HepG2 (cell line): Measurements from ENCODE around the gene PRXL2B. TPM values are rescaled to one million over a fixed set of nuclear protein-coding genes. Genes with fewer than 3 reads are reported as not detected.

ENCODE experiments used
- ATAC-seq: fragments of 200-7000 bp; cut with Tn5 transposase; 3 replicates; pipeline ENCODE4 v1.9.1; 2020; ENCODE audit warnings: mild to moderate bottlenecking, moderate library complexity
- BruUV-seq: library from RNA; stranded (reverse); fragments of 400-500 nt; replicated peaks from 2 replicates; lab custom pipeline; 2021; lab: Mats Ljungman, UMichigan
- CTCF ChIA-PET: fragments of 300-600 bp; formaldehyde crosslinking; extraction: SDS; loops from one replicate; lab custom pipeline; 2021; ENCODE audit warnings: low total read pairs, inconsistent platforms, low intra/inter-chr PET ratio; lab: Yijun Ruan, JAX
- POLR2A ChIA-PET: fragments of 350-600 bp; sonication (Branson Sonifier 250); formaldehyde crosslinking; loops from one replicate; lab custom pipeline; 2020; ENCODE audit warnings: antibody characterized with exemption, inconsistent platforms; lab: Yijun Ruan, JAX
- DNase-seq: peaks from one replicate; pipeline ENCODE4 v3.0.0-alpha.2; 2015; ENCODE audit warnings: low spot score
- FAIRE-seq: peaks from 3 replicates; lab custom pipeline; 2011; peaks lifted over from hg19 to GRCh38; lab: Jason Lieb, UNC
- H2AFZ ChIP-seq: one replicate; pipeline ENCODE4 v1.6.1; 2011; ENCODE audit warnings: low read length, inconsistent platforms
- H3K27ac ChIP-seq: fragments of 300-600 bp; 3 replicates; pipeline ENCODE4 v1.8.0; 2011; ENCODE audit warnings: mixed run types, mild to moderate bottlenecking, mixed read lengths, low read length, inconsistent platforms; ENCODE audit not compliant: insufficient read depth; ENCODE audit errors: extremely low read length
- H3K27me3 ChIP-seq, 2 experiments: fragments of 200-600 bp in 1 of 2; 2 replicates in 1 of 2; 3 replicates in 1 of 2; pipeline versions ENCODE4 v1.6.0 to v1.8.0; 2011; ENCODE audit warnings: low read length in 2 of 2, mild to moderate bottlenecking in 2 of 2, moderate library complexity in 2 of 2, inconsistent platforms in 1 of 2; ENCODE audit not compliant: insufficient read depth in 2 of 2, control insufficient read depth in 1 of 2
- H3K36me3 ChIP-seq, 2 experiments: fragments of 200-600 bp in 1 of 2; replicated peaks in 1 of 2; 2 replicates in 1 of 2; 3 replicates in 1 of 2; pipeline versions ENCODE4 v1.5.1 to v1.8.0; 2011; ENCODE audit warnings: low read length in 2 of 2, inconsistent platforms in 1 of 2; ENCODE audit not compliant: insufficient read depth in 2 of 2, control insufficient read depth in 1 of 2
- H3K4me1 ChIP-seq: 2 replicates; pipeline ENCODE4 v1.5.1; 2012; ENCODE audit warnings: low read length, inconsistent platforms; ENCODE audit not compliant: insufficient read depth
- H3K4me2 ChIP-seq: 2 replicates; pipeline ENCODE4 v1.6.0; 2011; ENCODE audit warnings: low read depth, low read length, inconsistent platforms
- H3K4me3 ChIP-seq, 3 experiments: fragments of 200-600 bp in 1 of 3; sonication (generic), shearing (Covaris generic) in 1 of 3; replicated peaks in 1 of 3; 2 replicates each; pipeline ENCODE4 v1.5.1; 2011 to 2016; ENCODE audit warnings: low read length in 3 of 3, inconsistent platforms in 2 of 3, low read depth in 2 of 3, mild to moderate bottlenecking in 2 of 3, control low read depth in 1 of 3, mixed read lengths in 1 of 3; ENCODE audit not compliant: insufficient read depth in 1 of 3
- H3K79me2 ChIP-seq: one replicate; pipeline ENCODE4 v1.6.1; 2011; ENCODE audit warnings: low read length, inconsistent platforms; ENCODE audit not compliant: insufficient read depth
- H3K9ac ChIP-seq: 2 replicates; pipeline ENCODE4 v1.6.0; 2011; ENCODE audit warnings: mild to moderate bottlenecking, low read depth, low read length, inconsistent platforms; ENCODE audit not compliant: insufficient read depth
- H3K9me3 ChIP-seq: 2 replicates; pipeline ENCODE4 v1.5.1; 2012; ENCODE audit warnings: mild to moderate bottlenecking, low read length
- H4K20me1 ChIP-seq: 2 replicates; pipeline ENCODE4 v1.6.0; 2011; ENCODE audit warnings: inconsistent platforms, mild to moderate bottlenecking, low read length, moderate library complexity; ENCODE audit not compliant: insufficient read depth
- EZH2 ChIP-seq: conservative IDR thresholded peaks from 2 replicates; pipeline ENCODE4 v1.6.1; 2012; ENCODE audit warnings: mild to moderate bottlenecking, low read depth, low read length, moderate library complexity
- MAFF ChIP-seq: IDR thresholded peaks from 2 replicates; pipeline ENCODE4 v1.6.1; 2011; ENCODE audit warnings: low read depth, low read length, improper control_type of control experiment
- MLX ChIP-seq: IDR thresholded peaks from 2 replicates; pipeline ENCODE4 v1.6.1; 2016
- WGBS: methylation state at CpG from one replicate; pipeline ENCODE4 v1.1.6; 2017; ENCODE audit warnings: low lambda C conversion rate; 5-methylcytosine and 5-hydroxymethylcytosine counted together
- in situ Hi-C: cut with HindIII; loops from 2 replicates; pipeline ENCODE4 v1.10.0; 2017; ENCODE audit warnings: low pct_unique_long_range_greater_than_20kb; ENCODE audit not compliant: extremely low pct_ligation_motif_present
- intact Hi-C: fragments of 100-400 bp; cut with micrococcal nuclease; formaldehyde crosslinking; loops from one replicate; pipeline ENCODE4 v1.10.0; 2022; ENCODE audit not compliant: unreplicated experiment
- polyA plus RNA-seq, 8 experiments: library from polyadenylated mRNA; depleted of rRNA in 3 of 8; stranded (reverse) in 7 of 8; unstranded in 1 of 8; fragments of >200 nt; fragmentation: Illumina TruSeq in 4 of 8; extraction: Trizol in 4 of 8; gene quantifications; 2 replicates each; pipeline versions ENCODE4 v1.2.1 to v1.2.3, GENCODE V29; 2011 to 2016; ENCODE audit warnings: low read depth in 4 of 8, missing spikeins in 1 of 8, mixed read lengths in 1 of 8; ENCODE audit not compliant: insufficient read depth in 1 of 8
- total RNA-seq, 5 experiments: library from RNA; depleted of rRNA; stranded (reverse); fragments of >200 nt; fragmentation: Illumina TruSeq; extraction: Trizol; gene quantifications; 2 replicates each; pipeline ENCODE4 v1.2.3, GENCODE V29; 2016; ENCODE audit warnings: low read depth in 1 of 5

PRXL2B gene
- total and polyA plus RNA-seq, 2 of the 13 experiments (the other 11 are each of a cell fraction or from before 2014, with no cell fraction given): 16.8 to 22.1 TPM

- Histone ChIP-seq H3K36me3 (no peaks in the 10 kb centered on the region), H3K79me2 (no peaks in the 10 kb centered on the region), H3K27ac (no peak overlapping the region), H3K4me3 (no peak overlapping the region), H4K20me1 (0 out of 2 replicates have a peak, but pooled peaks cover 2% of the 10 kb centered on the region), H3K9ac (no peak overlapping the region), H3K4me2 (no peak overlapping the region), H2AFZ (no peak overlapping the region), H3K9me3 (no peaks in the 10 kb centered on the region), H3K4me1 (peaks cover 24% of the 10 kb centered on the region), H3K27me3 (peaks cover 11 to 49% of the 10 kb centered on the region in 2 experiments; a peak in 4 of 5 replicates)
- TF ChIP-seq EZH2 (0 out of 2 replicates have a peak, but pooled peaks have one; percentile 1), MAFF (no peak)
- WGBS: 0% methylated on average over 4 of the region's 6 CpGs
- no peak for FAIRE-seq
- BruUV-seq: no TSS peak
- no peak for DNase-seq
- CTCF ChIA-PET: no interaction called here
- intact Hi-C loops: no loop called here
- no peak for ATAC-seq
- in situ Hi-C loops: no loop called here
- POLR2A ChIA-PET: no interaction called here
Measured at GRCh38 chr1:2627746-2628145, 41.2 kb downstream of the PRXL2B start.

GRCh38 chr1:2628191-2628932 lies 41.8 kb downstream of the PRXL2B start:
- Histone ChIP-seq H3K4me3 (no peak overlapping the region), H3K4me1 (peaks cover 30% of the 10 kb centered on the region), H3K36me3 (no peaks in the 10 kb centered on the region), H3K79me2 (no peaks in the 10 kb centered on the region), H3K4me2 (no peak overlapping the region), H3K27ac (no peak overlapping the region), H3K27me3 (peaks cover 11 to 47% of the 10 kb centered on the region in 2 experiments; a peak in 4 of 5 replicates), H4K20me1 (0 out of 2 replicates have a peak, but pooled peaks cover 2% of the 10 kb centered on the region), H3K9me3 (no peaks in the 10 kb centered on the region), H2AFZ (no peak overlapping the region), H3K9ac (no peak overlapping the region)
- ChIA-PET CTCF (no interaction called here), POLR2A (no interaction called here)
- no CpG with 5 or more reads among the region's 46 CpGs for WGBS
- in situ Hi-C loops: no loop called here
- no peak for DNase-seq
- TF ChIP-seq EZH2: peak; percentile 74; the same call in 1 of the 2 replicates
- no peak for TF ChIP-seq MLX (CRISPR knock-in tag)
- no peak for ATAC-seq
- intact Hi-C loops: no loop called here
- no TSS peak for BruUV-seq
- no peak for FAIRE-seq
